HG02623 (cell line): ENCODE results near the gene TSC22D3.
A peak's percentile ranks its signal among the peaks of the same experiment; 100 is the strongest.
"Not testable (repeated sequence)": the region's sequence is repeated elsewhere in the genome, so short reads cannot be mapped to it uniquely, and the experiment has no call there.

ENCODE experiments used
- ATAC-seq: cut with Tn5 transposase; IDR thresholded peaks from one replicate; pipeline ENCODE4 v1.9.1; 2021; ENCODE audit warnings: moderate library complexity; ENCODE audit not compliant: unreplicated experiment

Gene TSC22D3

GRCh38 chrX:107683124-107683895 lies 92.3 kb downstream of the TSC22D3 start:
- ATAC-seq = no peak

DNA sequence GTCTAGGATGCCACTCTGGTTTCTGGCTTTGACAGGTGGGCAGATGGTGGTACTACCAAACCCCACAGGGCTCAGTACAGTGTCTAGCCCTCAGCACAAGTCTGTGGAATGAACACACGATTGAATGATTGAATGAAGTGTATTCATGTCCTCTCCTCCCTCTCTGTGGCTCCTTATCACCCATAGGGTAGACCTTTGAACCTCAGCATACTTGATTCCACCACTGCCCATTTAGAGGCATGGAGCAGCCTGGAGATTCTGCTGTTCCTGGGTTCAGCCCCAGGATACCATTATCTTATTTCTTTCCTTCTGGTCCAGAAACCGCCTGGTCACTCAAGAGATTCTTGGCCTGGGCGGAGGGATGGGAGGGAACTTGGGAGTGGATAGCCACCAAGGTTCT lies 93.3 kb downstream of the TSC22D3 start:
- no peak for ATAC-seq

DNA sequence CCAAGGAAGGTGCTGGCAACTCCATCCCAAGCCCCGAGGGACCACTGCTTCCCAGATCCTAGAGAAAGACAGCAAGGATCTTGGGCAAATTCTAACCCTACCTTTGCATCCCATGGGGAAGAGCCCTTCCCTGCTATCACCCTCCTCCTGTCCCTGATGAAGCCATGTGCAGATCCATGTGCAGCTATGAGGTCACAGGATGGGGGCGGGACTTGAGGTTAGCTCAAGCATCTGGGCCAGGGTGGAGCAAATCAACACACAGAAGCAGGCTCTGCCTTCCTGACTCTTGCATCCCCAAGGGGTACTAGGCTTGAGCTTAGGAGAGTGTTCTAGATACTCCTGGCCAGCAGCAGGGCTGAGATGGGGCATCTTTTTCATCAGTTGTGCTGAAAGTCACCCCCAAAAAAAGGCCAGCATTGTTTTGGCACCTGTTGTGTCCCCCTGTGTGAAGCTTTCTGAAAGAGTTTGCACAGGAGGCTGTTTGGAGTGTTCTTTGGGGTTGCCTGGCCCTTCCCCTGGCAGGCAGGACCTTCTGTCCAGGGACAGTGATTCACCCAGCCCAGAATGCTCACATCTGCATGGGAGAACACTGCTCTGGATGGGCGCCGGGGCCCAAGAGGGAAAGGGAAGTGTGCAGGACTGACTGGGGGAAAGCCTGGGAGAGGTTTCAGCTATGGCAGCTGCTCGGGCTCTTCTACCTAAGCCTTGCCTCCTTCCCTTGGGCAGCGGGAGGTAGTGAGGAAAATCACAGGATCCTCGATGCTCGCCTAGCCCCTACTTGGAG lies 96.4 kb downstream of the TSC22D3 start:
- ATAC-seq = no peak

DNA sequence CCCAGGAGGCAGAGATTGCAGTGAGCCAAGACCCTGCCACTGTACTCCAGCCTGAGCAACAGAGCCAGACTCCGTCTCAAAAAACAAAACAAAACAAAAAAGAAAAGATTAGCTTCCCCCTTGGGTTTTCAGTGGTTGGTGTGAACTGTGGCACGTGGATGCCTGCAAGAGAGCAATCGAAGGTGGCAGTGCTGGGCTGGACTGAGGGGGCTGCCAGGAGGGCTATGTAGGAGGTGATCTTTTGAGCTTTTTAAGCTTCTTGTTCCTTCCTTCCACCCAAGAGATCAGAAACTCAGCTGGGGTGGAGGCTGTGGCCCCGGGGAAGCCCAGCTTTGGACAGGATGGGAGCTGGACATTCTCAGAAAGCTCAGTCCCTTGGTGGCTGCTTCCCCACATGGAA lies 97.7 kb downstream of the TSC22D3 start:
- ATAC-seq = no peak

DNA sequence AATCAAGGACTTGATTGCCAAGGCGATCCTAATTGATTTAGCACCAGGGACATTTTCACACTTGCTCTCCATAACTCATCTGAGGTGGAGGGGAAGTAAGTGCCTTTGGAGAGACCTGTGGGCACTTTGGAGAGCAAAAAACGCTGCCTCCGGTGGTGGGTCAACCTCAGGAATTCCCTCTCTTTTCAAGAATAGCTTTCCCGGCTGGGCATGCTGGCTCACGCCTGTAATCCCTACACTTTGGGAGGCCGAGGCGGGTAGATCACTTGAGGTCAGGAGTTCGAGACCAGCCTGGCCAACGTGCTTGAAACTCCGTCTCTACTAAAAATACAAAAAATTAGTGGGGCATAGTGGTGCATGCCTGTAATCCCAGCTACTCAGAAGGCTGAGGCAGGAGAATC lies 98.1 kb downstream of the TSC22D3 start:
- no peak for ATAC-seq

- ATAC-seq = no peak
These were observed 98.8 kb downstream of the TSC22D3 start for GRCh38 chrX:107676559-107677378.

DNA sequence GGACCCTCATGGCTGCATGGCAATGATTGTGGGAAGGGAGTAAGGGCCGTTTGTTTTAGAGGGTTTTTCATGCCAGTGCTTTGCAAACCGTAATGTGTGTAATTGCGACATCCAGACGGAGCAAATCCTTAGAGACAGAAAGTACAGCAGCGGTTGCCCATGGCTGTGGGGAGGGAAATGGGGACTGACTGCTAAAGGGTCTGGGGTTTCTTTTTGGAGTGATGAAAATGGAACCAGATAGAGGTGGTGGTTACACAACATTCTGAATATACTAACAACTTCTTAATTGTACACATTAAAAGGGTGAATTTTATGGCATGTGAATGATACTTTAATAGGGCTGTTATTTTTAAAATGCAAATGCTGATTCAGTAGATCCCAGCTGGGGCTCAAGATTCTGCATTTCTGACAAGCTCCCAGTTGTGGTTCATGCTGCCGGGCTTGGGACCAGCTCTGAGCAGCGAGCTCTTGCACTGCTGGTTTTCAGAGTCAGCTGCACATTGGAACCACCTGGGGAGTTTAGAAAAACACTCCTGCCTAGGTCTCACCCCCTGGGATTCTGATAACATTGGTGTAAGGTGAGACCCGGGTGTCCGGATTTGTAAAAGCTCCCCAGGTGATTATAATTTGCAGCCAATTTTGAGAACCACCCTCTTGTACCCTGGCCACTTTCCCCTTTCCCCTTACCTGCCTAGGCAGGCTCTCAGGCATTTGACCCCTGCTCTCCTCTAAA lies 99.6 kb downstream of the TSC22D3 start:
- no peak for ATAC-seq

- no peak for ATAC-seq
These were observed 100.3 kb downstream of the TSC22D3 start for GRCh38 chrX:107675365-107675654.

GRCh38 chrX:107674480-107675364 lies 100.9 kb downstream of the TSC22D3 start:
- peak; percentile 18 for ATAC-seq

DNA sequence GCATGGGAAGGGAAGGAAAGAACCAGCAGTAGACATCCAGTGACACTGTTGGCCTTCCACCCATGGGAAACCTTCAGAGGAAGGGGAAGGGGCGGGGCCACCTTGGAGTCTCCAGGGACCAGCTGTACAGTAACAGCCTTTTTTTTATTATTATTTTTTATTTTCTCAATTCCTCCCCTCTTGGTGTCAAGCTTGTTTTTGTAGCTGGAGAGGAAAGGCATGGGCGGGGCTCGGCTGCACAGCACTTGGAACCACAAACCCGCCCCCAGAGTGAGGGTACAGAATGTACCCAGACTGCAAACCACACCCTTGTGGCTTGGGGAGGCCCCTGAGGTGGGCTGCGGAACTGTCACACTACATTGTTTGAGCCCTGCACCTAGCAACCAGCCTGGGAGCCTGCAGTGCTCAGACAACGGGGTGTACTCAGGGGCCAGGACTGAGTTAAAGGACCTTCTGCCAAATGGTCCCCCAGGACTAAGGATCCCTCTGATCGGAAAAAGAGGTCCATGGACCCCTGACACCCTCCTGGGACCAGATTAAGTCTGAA lies 101.6 kb downstream of the TSC22D3 start:
- peak; percentile 84 for ATAC-seq

DNA sequence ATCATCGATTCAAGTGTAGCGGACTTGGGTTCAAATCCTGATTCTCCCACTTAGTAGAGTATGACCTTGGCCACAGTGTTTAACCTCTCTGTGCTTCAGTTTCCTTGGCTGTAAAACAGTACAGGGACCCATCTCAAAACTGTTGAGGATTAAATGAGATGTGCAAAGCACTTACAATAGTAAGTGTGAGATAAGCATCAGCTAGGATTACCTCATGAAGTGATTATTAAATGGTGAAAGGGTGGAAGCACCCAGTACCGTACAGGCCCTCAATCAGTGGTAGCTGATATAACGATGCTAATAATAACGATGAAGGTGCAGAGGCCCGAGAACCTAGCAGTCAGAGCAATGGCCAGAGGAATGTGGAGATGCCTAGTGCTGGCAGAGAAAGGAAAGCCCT lies 102.2 kb downstream of the TSC22D3 start:
- ATAC-seq = no peak

- no peak for ATAC-seq
These were observed 102.6 kb downstream of the TSC22D3 start for GRCh38 chrX:107672955-107673378.

DNA sequence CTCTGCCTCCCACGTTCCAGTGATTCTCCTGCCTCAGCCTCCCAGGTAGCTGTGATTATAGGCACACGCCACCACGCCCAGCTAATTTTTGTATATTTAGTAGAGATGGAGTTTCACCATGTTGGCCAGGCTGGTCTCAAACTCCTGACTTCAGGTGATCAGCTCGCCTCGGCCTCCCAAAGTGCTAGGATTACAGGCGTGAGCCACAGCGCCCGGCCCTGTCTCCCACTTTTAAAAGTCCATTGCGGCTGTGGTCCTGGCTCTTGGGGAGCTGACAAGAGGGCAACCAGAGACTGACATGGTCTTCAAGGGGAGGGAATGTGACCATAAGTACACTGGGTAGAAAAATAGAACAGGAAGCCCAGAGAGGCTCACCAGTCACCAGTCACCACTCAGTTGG lies 104.3 kb downstream of the TSC22D3 start:
- not testable (repeated sequence) for ATAC-seq

DNA sequence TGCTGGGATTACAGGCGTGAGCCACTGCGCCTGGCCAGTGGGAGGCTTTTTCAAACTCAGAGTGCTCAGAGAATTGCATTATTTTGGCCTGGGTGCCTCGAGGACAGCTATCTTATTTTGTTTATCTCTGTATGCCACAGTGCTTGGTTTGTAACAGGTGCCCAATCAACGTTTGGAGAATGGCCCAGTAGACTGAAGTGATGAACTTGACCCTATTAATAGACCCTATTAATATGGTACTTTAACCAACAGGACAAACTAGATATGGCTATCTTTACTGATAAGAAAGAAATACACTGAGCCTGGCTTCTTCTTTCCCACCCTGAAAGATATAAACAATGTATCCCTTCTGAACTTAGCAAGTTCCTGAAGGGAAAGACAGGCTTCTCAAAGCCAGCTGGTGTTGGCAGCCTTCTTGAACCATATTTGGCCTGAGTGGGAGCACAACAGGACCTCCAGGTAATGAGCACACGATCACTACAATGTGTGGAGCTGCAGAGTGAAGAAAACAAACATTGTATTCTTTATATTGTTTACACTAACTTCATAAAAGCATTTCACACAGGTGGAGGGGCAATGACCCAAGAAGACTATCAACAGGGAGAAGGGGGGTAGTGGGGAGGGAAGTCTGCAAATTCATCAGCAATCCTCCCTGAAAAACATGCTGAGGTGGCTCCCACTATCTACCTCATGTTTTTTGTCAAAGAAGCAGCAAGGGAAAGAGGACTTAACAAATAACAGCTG lies 105.5 kb downstream of the TSC22D3 start:
- ATAC-seq = no peak

DNA sequence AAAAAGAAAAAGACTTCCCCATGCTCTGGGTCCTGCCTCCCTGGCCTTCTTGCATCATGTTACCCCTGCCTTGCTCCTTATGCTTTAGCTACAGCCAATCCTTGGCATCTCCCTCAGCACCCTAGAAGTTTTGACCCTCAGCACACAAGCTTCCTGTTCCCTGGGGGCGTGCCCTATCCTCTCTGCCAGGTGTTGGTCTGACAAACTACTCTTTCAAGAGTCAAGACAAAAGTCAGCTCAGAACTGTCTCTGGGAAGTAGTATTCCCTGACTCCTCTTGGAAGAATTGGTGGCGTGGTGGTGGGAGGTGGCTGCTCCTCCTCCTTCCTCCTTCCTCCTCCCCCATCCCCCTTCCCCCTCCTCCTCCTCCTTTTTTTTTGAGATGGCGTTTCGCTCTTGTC lies 106.3 kb downstream of the TSC22D3 start:
- ATAC-seq = no peak

- not testable (repeated sequence) for ATAC-seq
These were observed 106.9 kb downstream of the TSC22D3 start for GRCh38 chrX:107668710-107669109.

DNA sequence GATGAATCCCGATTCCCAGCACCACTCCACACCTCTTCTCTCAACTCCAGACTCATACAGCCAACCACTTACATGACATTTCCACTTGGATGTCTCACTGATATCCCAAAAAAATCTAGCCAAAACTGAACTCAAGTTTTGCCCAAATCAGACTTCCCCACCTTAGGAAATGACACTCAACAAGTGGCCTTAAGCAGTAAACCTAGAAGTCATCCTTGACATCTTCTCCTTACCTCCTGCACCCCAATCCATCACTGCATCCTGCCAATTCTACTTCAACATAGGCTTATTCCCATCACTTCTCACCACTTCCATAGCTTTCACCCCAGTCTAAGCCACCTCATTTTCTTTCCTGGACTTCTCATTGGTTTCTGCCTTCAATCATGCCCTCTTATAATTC lies 108.2 kb downstream of the TSC22D3 start:
- ATAC-seq = no peak

DNA sequence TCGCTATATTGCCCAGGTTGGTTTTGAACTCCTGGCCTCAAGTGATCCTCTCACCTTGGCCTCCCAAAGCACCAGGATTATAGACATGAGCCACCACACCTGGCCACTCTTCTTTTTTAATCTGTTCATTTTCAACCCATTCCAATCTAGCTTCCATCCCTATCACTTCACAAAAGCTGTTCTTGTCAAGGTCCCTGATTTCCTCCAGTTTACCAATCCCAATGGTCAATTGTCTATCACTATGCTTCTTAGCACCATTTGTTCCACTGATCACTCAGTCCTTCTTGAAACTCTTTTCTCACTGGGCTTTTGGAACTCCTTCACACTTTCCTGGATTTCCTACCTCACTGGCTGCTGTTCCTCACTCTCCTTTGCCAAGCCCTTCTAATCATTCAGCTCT lies 108.7 kb downstream of the TSC22D3 start:
- ATAC-seq = no peak
